Erythroblast (primary cell): ENCODE results near the gene SLCO2A1.

Experiments
- GATA1 ChIP-seq: IDR thresholded peaks from 2 replicates; pipeline ENCODE4 v1.6.1; 2011; ENCODE audit warnings: low read depth, mild to moderate bottlenecking, control low read depth, low read length, moderate library complexity
- POLR2A ChIP-seq: IDR thresholded peaks from 2 replicates; pipeline ENCODE4 v1.6.1; 2011; ENCODE audit warnings: mild to moderate bottlenecking, low read length

- TF ChIP-seq POLR2A, result no peak
- no peak for TF ChIP-seq GATA1
Measured at GRCh38 chr3:134057006-134057653, 27.4 kb upstream of the SLCO2A1 start.
